Lung (tissue), 12 donors: ENCODE results near the gene CLCN1. TPM values are rescaled to one million over a fixed set of nuclear protein-coding genes. Genes with fewer than 3 reads are reported as not detected.
"Not testable (repeated sequence)": the region's sequence is repeated elsewhere in the genome, so short reads cannot be mapped to it uniquely, and the experiment has no call there.

Source experiments
- ATAC-seq: fragments of 200-7000 bp; cut with Tn5 transposase; one replicate; pipeline ENCODE4 v1.9.1; 2020; ENCODE audit warnings: moderate number of reproducible peaks; ENCODE audit not compliant: insufficient read depth, low FRiP score
- DNase-seq, 3 donors: peaks; one replicate each; pipeline ENCODE4 v3.0.0-alpha.2; 2013 to 2017
- H3K27ac ChIP-seq, 2 donors: one replicate each; pipeline ENCODE4 v1.5.1; 2013; ENCODE audit warnings: mild to moderate bottlenecking in 2 of 2, moderate library complexity in 2 of 2, control low read depth in 1 of 2, inconsistent platforms in 1 of 2, low read depth in 1 of 2, low read length in 1 of 2
- H3K27me3 ChIP-seq, 3 donors: one replicate each; pipeline ENCODE4 v1.5.1; 2013; ENCODE audit warnings: low read length in 2 of 3; ENCODE audit not compliant: control insufficient read depth in 3 of 3, insufficient read depth in 3 of 3
- H3K36me3 ChIP-seq, 4 donors: one replicate each; pipeline ENCODE4 v1.5.1; 2013; ENCODE audit warnings: low read length in 4 of 4, mild to moderate bottlenecking in 1 of 4, moderate library complexity in 1 of 4; ENCODE audit not compliant: control insufficient read depth in 4 of 4, insufficient read depth in 4 of 4
- H3K4me1 ChIP-seq, 5 donors: one replicate each; pipeline ENCODE4 v1.5.1; 2013; ENCODE audit warnings: low read length in 5 of 5, mild to moderate bottlenecking in 2 of 5, moderate library complexity in 1 of 5; ENCODE audit not compliant: control insufficient read depth in 5 of 5, insufficient read depth in 5 of 5
- H3K4me3 ChIP-seq: one replicate; pipeline ENCODE4 v1.5.1; 2013; ENCODE audit warnings: mild to moderate bottlenecking, control low read depth, moderate library complexity
- H3K9ac ChIP-seq, 2 donors: one replicate each; pipeline ENCODE4 v1.5.1; 2013; ENCODE audit warnings: low read length in 2 of 2, control low read depth in 1 of 2; ENCODE audit not compliant: insufficient read depth in 1 of 2
- H3K9me3 ChIP-seq, 4 donors: one replicate each; pipeline ENCODE4 v1.5.1; 2013; ENCODE audit warnings: low read length in 3 of 4, mild to moderate bottlenecking in 1 of 4, moderate library complexity in 1 of 4; ENCODE audit not compliant: control insufficient read depth in 4 of 4, insufficient read depth in 3 of 4
- CTCF ChIP-seq: IDR thresholded peaks from 2 replicates; pipeline ENCODE4 v1.5.1; 2012; ENCODE audit warnings: mild to moderate bottlenecking; ENCODE audit errors: control extremely low read depth, extremely low read depth
- whole genome bisulfite sequencing, 2 donors: extraction: QIAGEN DNeasy Blood & Tissue Kit; methylation state at CpG; one replicate each; pipeline ENCODE4 v1.1.7; 2013; 5-methylcytosine and 5-hydroxymethylcytosine counted together
- polyA plus RNA-seq, 2 donors: library from polyadenylated mRNA; stranded (reverse); fragments of 200-250 nt; gene quantifications; one replicate each; pipeline ENCODE4 v1.2.1, GENCODE V29; 2013
- total RNA-seq, 2 donors: library from RNA; depleted of rRNA in 1 of 2; stranded (reverse); fragments of >200 nt in 1 of 2; gene quantifications; one replicate each; pipeline ENCODE4 v1.2.1, GENCODE V29; 2014 to 2021
- donor health status: control.
- donor health status: control.
- donor health status: Bipolar disorder and iron deficiency.
- donor health status: healthy.
- donor health status: DM: yes; HTN: yes; CAD: no.

Gene CLCN1
- total and polyA plus RNA-seq, 4 donors = 0.06 to 0.18 TPM; not detected in 2

- Histone ChIP-seq H3K9me3 (no peaks in the 10 kb centered on the region), H3K36me3 (peaks cover 0 to 17% (median 9%) of the 10 kb centered on the region in 4 donors), H3K4me3 (peak overlapping the region; percentile 53), H3K27me3 (no peaks in the 10 kb centered on the region), H3K9ac (peak overlapping the region; percentile 92 to 96), H3K4me1 (peaks cover 0 to 27% (median 10%) of the 10 kb centered on the region in 5 donors), H3K27ac (peak overlapping the region; percentile 75 to 81)
- ATAC-seq (no peak), DNase-seq (peak in 1 of 3 donors; percentile 50)
- WGBS, 2 donors = 1 to 2% methylated on average over 11 of the region's 11 CpGs
- no peak for TF ChIP-seq CTCF
Measured at GRCh38 chr7:143288836-143289235, 27.1 kb upstream of the CLCN1 start.

- 17 to 19% methylated on average over 6 of the region's 6 CpGs for WGBS, 2 donors
- H3K9ac ChIP-seq = peak overlapping the region; percentile 92 to 96
Measured at GRCh38 chr7:143289421-143289820, 26.5 kb upstream of the CLCN1 start.

GRCh38 chr7:143289888-143290287 lies 26.0 kb upstream of the CLCN1 start:
- not testable (repeated sequence) for DNase-seq, H3K9ac ChIP-seq, H3K9me3 ChIP-seq, H3K27me3 ChIP-seq, ATAC-seq, H3K27ac ChIP-seq, H3K4me3 ChIP-seq
- Histone ChIP-seq H3K4me1 (peaks cover 0 to 25% (median 10%) of the 10 kb centered on the region in 5 donors), H3K36me3 (peaks cover 5 to 28% (median 13%) of the 10 kb centered on the region in 4 donors)
- 60 to 63% methylated on average over 4 of the region's 4 CpGs for WGBS, 2 donors

More at GRCh38 chr7:143289421-143289820, 26.5 kb upstream of the CLCN1 start:
- Histone ChIP-seq H3K4me1 (peaks cover 0 to 25% (median 10%) of the 10 kb centered on the region in 5 donors), H3K27ac (peak overlapping the region in 1 of 2 donors; percentile 27), H3K4me3 (no peak overlapping the region), H3K9me3 (peaks cover 0 to under 1% (median 0%) of the 10 kb centered on the region in 4 donors), H3K27me3 (no peaks in the 10 kb centered on the region), H3K36me3 (peaks cover 4 to 23% (median 11%) of the 10 kb centered on the region in 4 donors)
- DNase-seq (peak in 1 of 3 donors; percentile 22), ATAC-seq (no peak)
- TF ChIP-seq CTCF = no peak

GRCh38 chr7:143290293-143290692 lies 25.6 kb upstream of the CLCN1 start:
- Histone ChIP-seq H3K4me3 (no peak overlapping the region), H3K36me3 (peaks cover 7 to 30% (median 16%) of the 10 kb centered on the region in 4 donors), H3K27ac (no peak overlapping the region), H3K4me1 (peaks cover 0 to 25% (median 9%) of the 10 kb centered on the region in 5 donors), H3K9me3 (peaks cover 0 to 1% (median 0%) of the 10 kb centered on the region in 4 donors), H3K9ac (peak overlapping the region in 1 of 2 donors; percentile 51), H3K27me3 (no peaks in the 10 kb centered on the region)
- no peak for DNase-seq
- 65 to 72% methylated on average over 4 of the region's 4 CpGs for WGBS, 2 donors
- no peak for ATAC-seq
- no peak for TF ChIP-seq CTCF
